PC-3 (cell line): ENCODE results near the gene NINL. TPM values are rescaled to one million over a fixed set of nuclear protein-coding genes. Genes with fewer than 3 reads are reported as not detected.

Experiments
- ATAC-seq: fragments of 200-7000 bp; cut with Tn5 transposase; 2 replicates; pipeline ENCODE4 v1.9.1; 2020; ENCODE audit warnings: mild to moderate bottlenecking, moderate library complexity
- BruUV-seq: library from RNA; stranded (reverse); fragments of 400-500 nt; replicated peaks from 2 replicates; lab custom pipeline; 2021; lab: Mats Ljungman, UMichigan
- CTCF ChIA-PET: fragments of 300-600 bp; sonication (Branson Sonifier 250); formaldehyde crosslinking; loops from one replicate; lab custom pipeline; 2022; ENCODE audit warnings: antibody characterized with exemption; lab: Charles Lee
- POLR2A ChIA-PET: fragments of 300-600 bp; sonication (Branson Sonifier 250); formaldehyde crosslinking; loops from one replicate; lab custom pipeline; 2022; ENCODE audit warnings: antibody characterized with exemption; ENCODE audit not compliant: unreplicated experiment; lab: Charles Lee
- DNase-seq: peaks from one replicate; pipeline ENCODE4 v3.0.0-alpha.2; 2015
- H2AFZ ChIP-seq: fragments of 300-600 bp; sonication (generic); 2 replicates; pipeline ENCODE4 v1.6.0; 2016; ENCODE audit warnings: antibody characterized with exemption, low read length
- H3F3A ChIP-seq: fragments of 300-600 bp; sonication (generic); one replicate; pipeline ENCODE4 v1.6.0; 2017; ENCODE audit warnings: antibody characterized with exemption, low read length, control low read depth, mild to moderate bottlenecking; ENCODE audit not compliant: unreplicated experiment
- H3K27ac ChIP-seq: fragments of 300-600 bp; sonication (generic); 2 replicates; pipeline ENCODE4 v1.5.1; 2016; ENCODE audit warnings: mild to moderate bottlenecking, low read length
- H3K27me3 ChIP-seq: fragments of 300-600 bp; sonication (generic); 2 replicates; pipeline ENCODE4 v1.6.1; 2016; ENCODE audit warnings: low read length, mixed read lengths
- H3K36me3 ChIP-seq: fragments of 300-600 bp; sonication (generic); 2 replicates; pipeline ENCODE4 v1.6.1; 2016; ENCODE audit warnings: low read depth, mixed run types, low read length, mixed read lengths
- H3K4me1 ChIP-seq: fragments of 300-600 bp; sonication (generic); 2 replicates; pipeline ENCODE4 v1.5.1; 2016; ENCODE audit warnings: low read length; ENCODE audit not compliant: insufficient read depth
- H3K4me2 ChIP-seq: fragments of 300-600 bp; sonication (generic); 2 replicates; pipeline ENCODE4 v1.6.0; 2016; ENCODE audit warnings: low read length
- H3K4me3 ChIP-seq: fragments of 300-600 bp; sonication (generic); 2 replicates; pipeline ENCODE4 v1.5.1; 2016; ENCODE audit warnings: mild to moderate bottlenecking, low read length, mixed read lengths
- H3K79me2 ChIP-seq: fragments of 300-600 bp; sonication (generic); 2 replicates; pipeline ENCODE4 v1.6.1; 2017; ENCODE audit warnings: low read length, mixed read lengths
- H3K9ac ChIP-seq: fragments of 300-600 bp; sonication (generic); 2 replicates; pipeline ENCODE4 v1.6.0; 2016; ENCODE audit warnings: mild to moderate bottlenecking, low read length
- H3K9me2 ChIP-seq: fragments of 300-600 bp; sonication (generic); replicated peaks from 2 replicates; pipeline ENCODE4 v1.6.1; 2016; ENCODE audit warnings: mixed run types, low read length, mixed read lengths
- H3K9me3 ChIP-seq: fragments of 300-600 bp; sonication (generic); 2 replicates; pipeline ENCODE4 v1.6.1; 2016; ENCODE audit warnings: low read length, mixed read lengths
- H4K20me1 ChIP-seq: fragments of 300-600 bp; sonication (generic); 2 replicates; pipeline ENCODE4 v1.6.1; 2016; ENCODE audit warnings: low read length, mixed read lengths
- EZH2 ChIP-seq: fragments of 300-600 bp; sonication (generic); IDR thresholded peaks from one replicate; pipeline ENCODE4 v1.6.1; 2017; ENCODE audit warnings: antibody characterized with exemption, mild to moderate bottlenecking, low read length; ENCODE audit not compliant: unreplicated experiment
- EZH2phosphoT487 ChIP-seq: fragments of 300-600 bp; sonication (generic); IDR thresholded peaks from 2 replicates; pipeline ENCODE4 v1.6.1; 2018; ENCODE audit warnings: mild to moderate bottlenecking, antibody characterized with exemption, low read length, borderline replicate concordance
- intact Hi-C: fragments of 100-400 bp; cut with micrococcal nuclease; formaldehyde crosslinking; loops from 2 replicates; pipeline ENCODE4 v1.9.0; 2023
- total RNA-seq: library from RNA; depleted of rRNA; stranded (reverse); fragments of >200 nt; gene quantifications from 2 replicates; pipeline ENCODE4 v1.2.3, GENCODE V29; 2014
- TF ChIP-seq, protein P1 (sequence below): fragments of 300-600 bp; sonication (generic); conservative IDR thresholded peaks from 2 replicates; pipeline ENCODE4 v1.5.1; 2017; ENCODE audit warnings: antibody characterized with exemption, low read depth, mild to moderate bottlenecking, low read length

The NINL gene
- total RNA-seq, 1 experiment from 2014 or later, result 6.5 TPM

DNA sequence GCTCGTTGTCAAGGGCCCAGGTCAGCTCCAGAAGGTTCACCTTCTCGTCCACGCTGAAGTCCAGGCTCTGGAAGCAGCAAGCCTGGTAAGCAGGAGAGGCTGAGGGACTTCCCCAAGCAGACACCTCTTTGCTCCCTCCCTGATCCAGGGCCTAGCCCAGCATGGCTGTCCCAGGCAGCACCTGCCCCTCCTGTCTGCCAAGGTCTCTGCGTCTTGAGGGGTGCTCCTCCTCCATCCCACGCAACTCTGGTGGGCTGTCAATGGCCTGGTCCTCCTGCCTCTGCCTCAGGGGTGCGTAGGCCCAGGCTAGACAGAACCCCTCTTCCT, 87.1 kb downstream of the NINL start:
- ATAC-seq, result no peak

DNA sequence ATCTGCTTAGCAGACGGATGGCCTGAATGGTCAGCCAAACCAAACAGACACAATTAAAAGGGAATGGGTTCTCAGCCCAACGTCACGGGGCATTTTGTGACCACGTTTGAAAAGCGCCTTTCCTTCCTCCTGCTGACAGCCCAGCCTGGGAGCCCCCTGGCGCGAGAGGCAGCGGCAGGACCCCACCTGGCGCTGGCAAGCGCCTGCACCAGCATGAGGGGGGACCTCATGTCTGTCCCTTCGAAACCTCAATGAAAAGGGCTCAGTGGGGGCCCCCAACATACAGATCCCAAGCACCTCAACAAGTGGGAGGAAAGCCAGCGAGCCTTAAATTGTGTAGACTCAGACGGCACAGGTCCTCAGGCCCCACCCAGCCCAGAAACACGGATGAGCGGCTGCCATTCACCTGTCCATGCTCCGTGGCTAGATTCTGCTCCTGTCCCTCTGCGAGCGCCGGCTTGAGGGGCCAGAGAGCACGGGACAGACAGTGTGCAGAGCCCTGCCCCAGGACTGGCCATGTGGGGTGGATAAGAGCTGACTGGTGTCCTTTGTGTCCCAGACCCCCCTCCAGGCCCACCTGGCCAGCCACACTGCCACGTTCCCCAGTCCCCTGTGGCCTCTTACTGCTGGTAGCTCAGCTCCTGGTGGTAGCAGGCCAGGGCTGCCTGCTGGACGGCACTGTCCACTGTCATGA, 87.6 kb downstream of the NINL start:
- H3K36me3 ChIP-seq, result no peaks in the 10 kb centered on the region
- H3K4me2 ChIP-seq, result peak overlapping the region; percentile 43
- ChIA-PET POLR2A (no interaction called here), CTCF (interaction anchor here (0.9 kb wide), 1 partner anchor 43 kb away, joined by 11 read pairs; no protein-coding TSS in a partner anchor)
- H3K79me2 ChIP-seq, result no peaks in the 10 kb centered on the region
- H3K9me2 ChIP-seq, result no peaks in the 10 kb centered on the region
- no peaks in the 10 kb centered on the region for H3K27me3 ChIP-seq
- H3K4me3 ChIP-seq, result no peak overlapping the region
- no peak overlapping the region for H3K9ac ChIP-seq
- no peak overlapping the region for H2AFZ ChIP-seq
- BruUV-seq, result no TSS peak
- peak overlapping the region; percentile 22; the same call in 1 of the 2 replicates for H3K27ac ChIP-seq
- intact Hi-C loops, result loop anchor here (1.0 kb wide), 1 partner anchor 127 kb away; the partner anchor contains the start of gene NANP
- H4K20me1 ChIP-seq, result no peaks in the 10 kb centered on the region
- TF ChIP-seq, protein P1, sequence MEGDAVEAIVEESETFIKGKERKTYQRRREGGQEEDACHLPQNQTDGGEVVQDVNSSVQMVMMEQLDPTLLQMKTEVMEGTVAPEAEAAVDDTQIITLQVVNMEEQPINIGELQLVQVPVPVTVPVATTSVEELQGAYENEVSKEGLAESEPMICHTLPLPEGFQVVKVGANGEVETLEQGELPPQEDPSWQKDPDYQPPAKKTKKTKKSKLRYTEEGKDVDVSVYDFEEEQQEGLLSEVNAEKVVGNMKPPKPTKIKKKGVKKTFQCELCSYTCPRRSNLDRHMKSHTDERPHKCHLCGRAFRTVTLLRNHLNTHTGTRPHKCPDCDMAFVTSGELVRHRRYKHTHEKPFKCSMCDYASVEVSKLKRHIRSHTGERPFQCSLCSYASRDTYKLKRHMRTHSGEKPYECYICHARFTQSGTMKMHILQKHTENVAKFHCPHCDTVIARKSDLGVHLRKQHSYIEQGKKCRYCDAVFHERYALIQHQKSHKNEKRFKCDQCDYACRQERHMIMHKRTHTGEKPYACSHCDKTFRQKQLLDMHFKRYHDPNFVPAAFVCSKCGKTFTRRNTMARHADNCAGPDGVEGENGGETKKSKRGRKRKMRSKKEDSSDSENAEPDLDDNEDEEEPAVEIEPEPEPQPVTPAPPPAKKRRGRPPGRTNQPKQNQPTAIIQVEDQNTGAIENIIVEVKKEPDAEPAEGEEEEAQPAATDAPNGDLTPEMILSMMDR, result no peak
- TF ChIP-seq EZH2phosphoT487 (no peak), EZH2 (no peak)
- no peaks in the 10 kb centered on the region for H3F3A ChIP-seq
- DNase-seq (no peak), ATAC-seq (no peak)
- peaks cover 20% of the 10 kb centered on the region for H3K4me1 ChIP-seq
- no peaks in the 10 kb centered on the region for H3K9me3 ChIP-seq

More for the DNA sequence above, 87.1 kb downstream of the NINL start:
- no peaks in the 10 kb centered on the region for H3K36me3 ChIP-seq
- H3K4me2 ChIP-seq, result no peak overlapping the region
- TF ChIP-seq, protein P1, result no peak
- no peak for TF ChIP-seq EZH2
- no peak for TF ChIP-seq EZH2phosphoT487
- no peaks in the 10 kb centered on the region for H4K20me1 ChIP-seq
- peaks cover 20% of the 10 kb centered on the region for H3K4me1 ChIP-seq
- no peak overlapping the region for H3K9ac ChIP-seq
- H3K27me3 ChIP-seq, result no peaks in the 10 kb centered on the region
- no peaks in the 10 kb centered on the region for H3K79me2 ChIP-seq
- intact Hi-C loops, result no loop called here
- no peak overlapping the region for H2AFZ ChIP-seq
- no peak overlapping the region for H3K4me3 ChIP-seq
- no peaks in the 10 kb centered on the region for H3F3A ChIP-seq
- CTCF ChIA-PET, result no interaction called here
- H3K9me3 ChIP-seq, result no peaks in the 10 kb centered on the region
- no peaks in the 10 kb centered on the region for H3K9me2 ChIP-seq
- no TSS peak for BruUV-seq
- DNase-seq, result no peak
- no peak overlapping the region for H3K27ac ChIP-seq
- POLR2A ChIA-PET, result no interaction called here

DNA sequence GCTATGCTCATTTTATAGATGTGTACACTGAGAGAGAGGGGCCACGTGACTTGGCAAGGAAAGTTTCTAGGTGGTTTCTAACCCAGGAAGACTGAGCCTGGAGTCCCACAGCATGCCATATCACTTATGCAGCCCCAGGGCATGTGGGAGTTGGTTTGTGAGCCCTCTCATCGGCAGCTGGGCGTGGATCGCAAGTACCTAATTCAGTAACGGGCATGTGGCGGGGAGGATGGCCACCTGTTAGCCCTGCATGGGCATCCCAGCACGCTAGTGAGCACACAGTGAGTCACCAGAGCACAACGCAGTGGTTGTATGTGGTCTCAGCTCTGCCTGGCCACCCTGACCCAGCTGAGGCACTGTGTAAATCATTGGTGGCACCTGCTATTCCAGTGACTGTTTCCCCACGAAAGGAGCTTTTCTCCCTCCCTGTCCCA, 88.3 kb downstream of the NINL start:
- peak; percentile 100 for DNase-seq
- POLR2A ChIA-PET, result interaction anchor here (0.6 kb wide), 1 partner anchor 40 kb away, joined by 4 read pairs; no protein-coding TSS in a partner anchor

More for the DNA sequence above, 88.3 kb downstream of the NINL start:
- no peaks in the 10 kb centered on the region for H3K79me2 ChIP-seq
- H2AFZ ChIP-seq, result no peak overlapping the region
- TF ChIP-seq, protein P1, result no peak
- TF ChIP-seq EZH2, result no peak
- peak; percentile 97 for TF ChIP-seq EZH2phosphoT487
- BruUV-seq, result no TSS peak
- H3F3A ChIP-seq, result no peaks in the 10 kb centered on the region
- no peaks in the 10 kb centered on the region for H3K36me3 ChIP-seq
- CTCF ChIA-PET, result interaction anchor here (0.5 to 0.9 kb wide), 2 partner anchors 44 to 185 kb away, joined by 11 read pairs; no protein-coding TSS in a partner anchor
- intact Hi-C loops, result loop anchor here (1.0 kb wide), 1 partner anchor 127 kb away; the partner anchor contains the start of gene NANP
- H4K20me1 ChIP-seq, result no peaks in the 10 kb centered on the region
- H3K9me2 ChIP-seq, result no peaks in the 10 kb centered on the region
- peak overlapping the region; percentile 43 for H3K4me2 ChIP-seq
- no peak overlapping the region for H3K4me3 ChIP-seq
- H3K9me3 ChIP-seq, result no peaks in the 10 kb centered on the region
- no peak overlapping the region for H3K9ac ChIP-seq
- peak; percentile 99 for ATAC-seq
- H3K27ac ChIP-seq, result peak overlapping the region; percentile 43
- H3K27me3 ChIP-seq, result no peaks in the 10 kb centered on the region
- peaks cover 20% of the 10 kb centered on the region for H3K4me1 ChIP-seq
